Stimulated activated naive CD4-positive, alpha-beta T cell treated with Interleukin-2 at 50 U/mL for 16 hours (primary cell): Measurements from ENCODE around the gene CIAO2B.
A peak's percentile ranks its signal among the peaks of the same experiment; 100 is the strongest.
"Not testable (repeated sequence)": the region's sequence is repeated elsewhere in the genome, so short reads cannot be mapped to it uniquely, and the experiment has no call there.

Experiments
- DNase-seq: peaks from one replicate; lab custom pipeline; 2025; lab: John Stamatoyannopoulos, UW

CIAO2B gene

GRCh38 chr16:66903544-66904427 lies 30.4 kb downstream of the CIAO2B start:
- DNase-seq, result no peak

- no peak for DNase-seq
These were observed 31.3 kb downstream of the CIAO2B start for GRCh38 chr16:66902648-66903543.

GRCh38 chr16:66901626-66902025 lies 32.6 kb downstream of the CIAO2B start:
- DNase-seq, result no peak

GRCh38 chr16:66900721-66901441 lies 33.3 kb downstream of the CIAO2B start:
- DNase-seq, result no peak

GRCh38 chr16:66899945-66900710 lies 34.1 kb downstream of the CIAO2B start:
- no peak for DNase-seq

GRCh38 chr16:66899310-66899944 lies 34.8 kb downstream of the CIAO2B start:
- DNase-seq, result no peak

- DNase-seq, result no peak
These were observed 35.3 kb downstream of the CIAO2B start for GRCh38 chr16:66898933-66899309.

- DNase-seq, result no peak
These were observed 36.0 kb downstream of the CIAO2B start for GRCh38 chr16:66898207-66898606.

GRCh38 chr16:66896682-66897081 lies 37.5 kb downstream of the CIAO2B start:
- DNase-seq, result not testable (repeated sequence)

- DNase-seq, result no peak
These were observed 38.2 kb downstream of the CIAO2B start for GRCh38 chr16:66895999-66896398.

- no peak for DNase-seq
These were observed 38.6 kb downstream of the CIAO2B start for GRCh38 chr16:66895689-66895979.

GRCh38 chr16:66894948-66895688 lies 39.1 kb downstream of the CIAO2B start:
- peak; percentile 42 for DNase-seq

GRCh38 chr16:66894055-66894454 lies 40.1 kb downstream of the CIAO2B start:
- DNase-seq, result no peak

- DNase-seq, result no peak
These were observed 42.4 kb downstream of the CIAO2B start for GRCh38 chr16:66891797-66892196.

GRCh38 chr16:66891360-66891759 lies 42.8 kb downstream of the CIAO2B start:
- no peak for DNase-seq

- DNase-seq, result no peak
These were observed 43.4 kb downstream of the CIAO2B start for GRCh38 chr16:66890799-66891198.

- DNase-seq, result no peak
These were observed 44.6 kb downstream of the CIAO2B start for GRCh38 chr16:66889622-66890021.

- DNase-seq, result no peak
These were observed 45.3 kb downstream of the CIAO2B start for GRCh38 chr16:66888647-66889615.

- no peak for DNase-seq
These were observed 47.3 kb downstream of the CIAO2B start for GRCh38 chr16:66886914-66887313.
